WERI-Rb-1 (cell line): Measurements from ENCODE around the gene MSTN.
A peak's percentile ranks its signal among the peaks of the same experiment; 100 is the strongest.

Source experiments
- DNase-seq: peaks from one replicate; pipeline ENCODE4 v3.0.0-alpha.2; 2020
- H3K27ac ChIP-seq: fragments of 250-450 bp; sonication (Bioruptor Pico); 2 replicates; pipeline ENCODE4 v1.5.1; 2020; ENCODE audit warnings: mild to moderate bottlenecking, moderate library complexity
- H3K27me3 ChIP-seq: fragments of 250-450 bp; sonication (Bioruptor Pico); 2 replicates; pipeline ENCODE4 v1.5.1; 2021; ENCODE audit warnings: mild to moderate bottlenecking, low read depth, moderate library complexity; ENCODE audit not compliant: insufficient read depth, severe bottlenecking
- H3K36me3 ChIP-seq: fragments of 250-450 bp; sonication (Bioruptor Pico); 2 replicates; pipeline ENCODE4 v1.5.1; 2020; ENCODE audit warnings: mild to moderate bottlenecking, moderate library complexity
- H3K4me3 ChIP-seq: 2 replicates; pipeline ENCODE4 v1.5.1; 2011; ENCODE audit warnings: low read depth, mild to moderate bottlenecking, control low read depth, low read length
- H3K9me3 ChIP-seq: fragments of 250-450 bp; sonication (Bioruptor Pico); 2 replicates; pipeline ENCODE4 v1.5.1; 2021; ENCODE audit warnings: mild to moderate bottlenecking, moderate library complexity; ENCODE audit not compliant: severe bottlenecking
- CTCF ChIP-seq: IDR thresholded peaks from 2 replicates; pipeline ENCODE4 v1.5.1; 2011; ENCODE audit warnings: low read depth, mild to moderate bottlenecking, control low read depth, inconsistent platforms, low read length

The MSTN gene

GRCh38 chr2:190094316-190094871 is 31.9 kb upstream of the MSTN start:
- Histone ChIP-seq H3K9me3 (peaks cover 6% of the 10 kb centered on the region), H3K27me3 (no peaks in the 10 kb centered on the region), H3K4me3 (no peak overlapping the region), H3K36me3 (no peaks in the 10 kb centered on the region), H3K27ac (no peak overlapping the region)
- no peak for TF ChIP-seq CTCF
- no peak for DNase-seq

DNA sequence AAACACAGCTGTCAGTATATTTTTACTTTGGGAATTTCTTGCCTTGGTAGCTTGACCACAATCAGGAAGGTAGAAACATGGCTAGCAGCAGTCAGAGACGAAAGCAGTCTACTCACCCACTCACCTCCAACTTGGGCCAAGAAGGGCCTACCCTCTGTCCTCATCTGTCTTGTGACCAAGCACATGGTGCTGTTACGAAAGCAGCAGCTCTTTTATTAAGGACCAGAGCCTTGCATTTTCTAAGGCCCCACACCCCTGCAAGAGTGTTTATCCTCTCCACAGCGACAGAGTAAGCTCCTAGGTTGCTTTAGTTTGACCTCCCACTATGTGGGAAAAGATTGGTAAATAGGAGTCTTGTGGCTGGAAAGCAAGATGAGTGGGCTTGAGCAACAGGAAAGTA is 31.3 kb upstream of the MSTN start:
- TF ChIP-seq CTCF: no peak
- Histone ChIP-seq H3K27ac (no peak overlapping the region), H3K9me3 (peaks cover 6% of the 10 kb centered on the region), H3K27me3 (no peaks in the 10 kb centered on the region), H3K4me3 (no peak overlapping the region), H3K36me3 (no peaks in the 10 kb centered on the region)
- no peak for DNase-seq

DNA sequence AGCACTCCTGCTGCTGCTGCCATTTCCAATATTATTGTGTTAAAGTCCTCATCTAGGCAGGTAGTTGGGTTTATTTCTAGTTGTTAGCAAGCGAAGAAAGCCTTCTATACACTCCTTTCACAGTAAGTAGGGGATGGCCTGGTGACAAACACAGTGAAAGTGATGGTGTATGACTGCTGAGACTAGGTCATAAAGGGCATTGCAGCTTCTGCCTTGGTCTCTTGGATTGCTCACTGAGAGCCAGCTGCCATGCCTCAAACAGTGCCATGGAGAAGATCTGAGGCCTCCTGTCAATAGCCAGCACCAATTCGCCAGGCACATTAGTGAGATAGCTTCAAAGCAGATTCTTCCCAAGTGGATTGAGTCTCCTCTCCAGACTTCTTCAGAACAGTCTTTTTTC is 27.6 kb upstream of the MSTN start:
- Histone ChIP-seq H3K9me3 (no peaks in the 10 kb centered on the region), H3K36me3 (no peaks in the 10 kb centered on the region), H3K27me3 (no peaks in the 10 kb centered on the region), H3K4me3 (no peak overlapping the region), H3K27ac (no peak overlapping the region)
- no peak for TF ChIP-seq CTCF
- DNase-seq: no peak

DNA sequence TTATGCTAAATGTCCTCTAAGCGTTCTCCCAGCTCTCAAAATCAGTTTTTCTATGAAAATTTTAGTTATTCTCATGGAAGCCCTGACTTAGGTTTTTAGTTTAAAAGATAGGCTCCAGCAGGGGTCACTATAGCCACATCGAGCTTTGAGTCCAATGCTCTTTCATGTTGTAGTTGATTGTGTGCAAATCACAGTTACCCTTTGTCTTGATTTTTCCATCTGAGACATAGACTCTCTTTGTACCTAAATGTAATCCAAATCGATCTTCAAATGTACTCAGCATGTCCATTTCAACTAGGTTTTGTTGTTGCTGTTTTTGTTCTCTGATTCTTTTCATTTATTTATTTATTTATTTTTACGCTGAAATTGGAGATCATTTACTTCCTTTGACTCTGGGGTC is 26.4 kb upstream of the MSTN start:
- Histone ChIP-seq H3K4me3 (no peak overlapping the region), H3K27me3 (no peaks in the 10 kb centered on the region), H3K36me3 (no peaks in the 10 kb centered on the region), H3K27ac (no peak overlapping the region), H3K9me3 (no peaks in the 10 kb centered on the region)
- peak; percentile 64 for TF ChIP-seq CTCF
- peak; percentile 50 for DNase-seq

DNA sequence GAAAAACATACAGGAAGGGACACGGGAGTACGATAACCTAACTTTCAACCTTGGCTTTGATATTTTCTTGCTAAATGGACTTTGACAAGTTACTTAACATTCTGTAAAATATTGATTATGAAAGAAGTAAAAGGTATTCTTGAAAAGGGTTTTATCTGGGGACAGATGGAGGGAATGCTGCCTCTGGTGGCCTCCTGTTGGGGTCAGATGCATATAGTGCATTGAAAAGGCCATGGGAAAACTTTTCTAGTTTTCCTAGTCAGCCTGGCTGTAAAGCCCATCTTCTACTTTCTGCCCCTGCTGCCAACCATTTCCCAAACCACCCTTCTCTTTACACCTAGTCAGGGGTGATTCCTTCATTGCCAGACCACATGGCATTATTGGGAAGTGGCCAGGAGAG is 22.2 kb upstream of the MSTN start:
- Histone ChIP-seq H3K4me3 (no peak overlapping the region), H3K27ac (no peak overlapping the region), H3K27me3 (no peaks in the 10 kb centered on the region), H3K36me3 (no peaks in the 10 kb centered on the region), H3K9me3 (no peaks in the 10 kb centered on the region)
- TF ChIP-seq CTCF: peak; percentile 36; the same call in 1 of the 2 replicates
- no peak for DNase-seq

- H3K9me3 ChIP-seq: no peaks in the 10 kb centered on the region
- H3K36me3 ChIP-seq: no peaks in the 10 kb centered on the region
- no peaks in the 10 kb centered on the region for H3K27me3 ChIP-seq
- DNase-seq: no peak
- H3K4me3 ChIP-seq: no peak overlapping the region
- no peak for TF ChIP-seq CTCF
- H3K27ac ChIP-seq: no peak overlapping the region
These were observed 19.6 kb upstream of the MSTN start for GRCh38 chr2:190082118-190082517.
